H1 (cell line): Measurements from ENCODE around the gene LYPD6. TPM values are rescaled to one million over a fixed set of nuclear protein-coding genes. Genes with fewer than 3 reads are reported as not detected.

Experiments
- CTCF ChIA-PET: fragments of 300-600 bp; sonication (Branson Sonifier 250); formaldehyde crosslinking; loops from one replicate; lab custom pipeline; 2021; ENCODE audit not compliant: partially characterized antibody; lab: Charles Lee
- POLR2A ChIA-PET: fragments of 300-600 bp; sonication (Branson Sonifier 250); formaldehyde crosslinking; loops from one replicate; lab custom pipeline; 2021; ENCODE audit warnings: inconsistent platforms; ENCODE audit not compliant: partially characterized antibody; lab: Charles Lee
- DNase-seq, 2 experiments: peaks; one replicate each; pipeline versions ENCODE4 v3.0.0 to v3.0.0-alpha.2; 2010 to 2022; ENCODE audit warnings: low spot score in 2 of 2, low read depth in 1 of 2, mixed read lengths in 1 of 2
- FAIRE-seq: peaks from 2 replicates; lab custom pipeline; 2011; peaks lifted over from hg19 to GRCh38; lab: Jason Lieb, UNC
- H2AFZ ChIP-seq: 2 replicates; pipeline ENCODE4 v1.8.1; 2012; ENCODE audit warnings: low read length, inconsistent platforms
- H2AK5ac ChIP-seq: 2 replicates; pipeline ENCODE4 v1.6.1; 2013; ENCODE audit warnings: low read depth, low read length
- H2BK120ac ChIP-seq: replicated peaks from 2 replicates; pipeline ENCODE3; 2013; ENCODE audit warnings: low read depth, low read length, inconsistent platforms
- H2BK12ac ChIP-seq: 2 replicates; pipeline ENCODE4 v1.6.1; 2013; ENCODE audit warnings: low read depth, low read length
- H2BK15ac ChIP-seq: 2 replicates; pipeline ENCODE4 v1.6.1; 2013; ENCODE audit warnings: low read length
- H2BK20ac ChIP-seq: 2 replicates; pipeline ENCODE4 v1.6.1; 2013; ENCODE audit warnings: low read length
- H2BK5ac ChIP-seq: 2 replicates; pipeline ENCODE4 v1.6.1; 2013; ENCODE audit warnings: low read depth, low read length
- H3K14ac ChIP-seq: 2 replicates; pipeline ENCODE4 v1.6.1; 2013; ENCODE audit warnings: inconsistent platforms; ENCODE audit not compliant: insufficient read length
- H3K18ac ChIP-seq: 2 replicates; pipeline ENCODE4 v1.6.1; 2013; ENCODE audit warnings: low read length; ENCODE audit errors: extremely low read depth
- H3K23ac ChIP-seq: 2 replicates; pipeline ENCODE4 v1.6.1; 2013; ENCODE audit warnings: inconsistent platforms; ENCODE audit not compliant: insufficient read length
- H3K23me2 ChIP-seq: 2 replicates; pipeline ENCODE4 v1.6.1; 2013; ENCODE audit warnings: low read depth, low read length
- H3K27ac ChIP-seq: 2 replicates; pipeline ENCODE4 v1.6.1; 2011; ENCODE audit warnings: low read depth, low read length, inconsistent platforms
- H3K27me3 ChIP-seq, 4 experiments: replicated peaks in 1 of 4; 1 replicate in 1 of 4; 2 replicates in 3 of 4; pipeline versions ENCODE4 v1.6.1 to v1.8.1; 2011 to 2013; ENCODE audit warnings: low read length in 3 of 4, mild to moderate bottlenecking in 3 of 4, inconsistent platforms in 2 of 4, mixed read lengths in 2 of 4, moderate library complexity in 1 of 4; ENCODE audit not compliant: control insufficient read depth in 3 of 4, insufficient read depth in 3 of 4; ENCODE audit errors: extremely low read depth in 1 of 4
- H3K36me3 ChIP-seq, 4 experiments: 2 replicates each; pipeline versions ENCODE4 v1.6.1 to v1.8.1; 2011 to 2013; ENCODE audit warnings: mild to moderate bottlenecking in 4 of 4, low read length in 3 of 4, moderate library complexity in 2 of 4, control low read depth in 1 of 4, inconsistent platforms in 1 of 4; ENCODE audit not compliant: insufficient read depth in 4 of 4, control insufficient read depth in 2 of 4
- H3K4ac ChIP-seq: replicated peaks from 2 replicates; pipeline ENCODE3; 2013; ENCODE audit warnings: low read length, low read depth, mixed read lengths, inconsistent platforms; ENCODE audit not compliant: insufficient read length
- H3K4me1 ChIP-seq, 4 experiments: replicated peaks in 1 of 4; 1 replicate in 1 of 4; 2 replicates in 3 of 4; pipeline versions ENCODE4 v1.6.1 to v1.8.1; 2011 to 2013; ENCODE audit warnings: low read length in 3 of 4, inconsistent platforms in 2 of 4, mixed read lengths in 1 of 4; ENCODE audit not compliant: insufficient read depth in 4 of 4, control insufficient read depth in 3 of 4
- H3K4me2 ChIP-seq, 2 experiments: 2 replicates each; pipeline versions ENCODE4 v1.6.1 to v1.8.1; 2011 to 2013; ENCODE audit warnings: low read depth in 2 of 2, low read length in 2 of 2, control low read depth in 1 of 2, inconsistent platforms in 1 of 2, mild to moderate bottlenecking in 1 of 2; ENCODE audit not compliant: insufficient read depth in 1 of 2
- H3K4me3 ChIP-seq, 4 experiments: fragments of 200-600, 300-600 bp in 1 of 4; sonication (generic), shearing (Covaris generic), sonication (Bioruptor Twin) in 1 of 4; 2 replicates each; pipeline versions ENCODE4 v1.5.1 to v1.8.1; 2011 to 2016; ENCODE audit warnings: low read length in 4 of 4, low read depth in 3 of 4, control low read depth in 2 of 4, inconsistent platforms in 2 of 4, mild to moderate bottlenecking in 2 of 4, mixed read lengths in 1 of 4, moderate library complexity in 1 of 4; ENCODE audit not compliant: insufficient read depth in 2 of 4; ENCODE audit errors: extremely low read depth in 1 of 4
- H3K56ac ChIP-seq: replicated peaks from 2 replicates; pipeline ENCODE3; 2013; ENCODE audit warnings: low read depth, mild to moderate bottlenecking, mixed read lengths, low read length, inconsistent platforms; ENCODE audit not compliant: insufficient read length
- H3K79me1 ChIP-seq: 2 replicates; pipeline ENCODE4 v1.6.1; 2013; ENCODE audit warnings: low read depth, low read length, control low read depth
- H3K79me2 ChIP-seq, 2 experiments: 2 replicates each; pipeline versions ENCODE4 v1.6.1 to v1.8.1; 2012 to 2013; ENCODE audit warnings: low read length in 2 of 2, mild to moderate bottlenecking in 2 of 2, inconsistent platforms in 1 of 2; ENCODE audit not compliant: insufficient read depth in 2 of 2, control insufficient read depth in 1 of 2
- H3K9ac ChIP-seq, 4 experiments: replicated peaks in 1 of 4; 1 replicate in 1 of 4; 2 replicates in 3 of 4; pipeline versions ENCODE4 v1.6.1 to v1.8.1; 2011 to 2013; ENCODE audit warnings: low read depth in 3 of 4, low read length in 3 of 4, control low read depth in 2 of 4, mild to moderate bottlenecking in 2 of 4, moderate library complexity in 2 of 4, inconsistent platforms in 1 of 4; ENCODE audit errors: extremely low read depth in 1 of 4
- H3K9me3 ChIP-seq, 2 experiments: 2 replicates each; pipeline versions ENCODE4 v1.6.1 to v1.8.1; 2012 to 2013; ENCODE audit warnings: mild to moderate bottlenecking in 2 of 2, moderate library complexity in 2 of 2, control low read depth in 1 of 2, inconsistent platforms in 1 of 2, low read depth in 1 of 2, low read length in 1 of 2, mixed read lengths in 1 of 2; ENCODE audit not compliant: insufficient read depth in 2 of 2
- H4K20me1 ChIP-seq, 2 experiments: replicated peaks in 1 of 2; 2 replicates each; pipeline versions ENCODE3 to v1.8.1; 2011 to 2013; ENCODE audit warnings: inconsistent platforms in 2 of 2, low read length in 2 of 2, mild to moderate bottlenecking in 1 of 2; ENCODE audit not compliant: insufficient read depth in 2 of 2, control insufficient read depth in 1 of 2
- H4K5ac ChIP-seq: 2 replicates; pipeline ENCODE4 v1.6.1; 2013; ENCODE audit warnings: low read length, low read depth, mixed read lengths, inconsistent platforms; ENCODE audit not compliant: insufficient read length
- H4K8ac ChIP-seq: 2 replicates; pipeline ENCODE4 v1.8.0; 2013; ENCODE audit warnings: mild to moderate bottlenecking, moderate library complexity, low read length, inconsistent platforms; ENCODE audit not compliant: insufficient read depth; ENCODE audit errors: extremely low read depth
- H4K91ac ChIP-seq: replicated peaks from 2 replicates; pipeline ENCODE3; 2013; ENCODE audit warnings: low read length, mixed read lengths, inconsistent platforms; ENCODE audit not compliant: insufficient read length
- CTBP2 ChIP-seq: IDR thresholded peaks from 2 replicates; pipeline ENCODE4 v1.7.0; 2011; ENCODE audit warnings: borderline replicate concordance, mild to moderate bottlenecking, moderate library complexity, mixed read lengths, low read length; ENCODE audit not compliant: insufficient read depth, insufficient read length
- EGR1 ChIP-seq: IDR thresholded peaks from 2 replicates; pipeline ENCODE4 v1.6.1; 2011; ENCODE audit warnings: low read depth, low read length, borderline replicate concordance
- EZH2 ChIP-seq: fragments of 200-600 bp; sonication (generic); IDR thresholded peaks from 2 replicates; pipeline ENCODE4 v1.7.1; 2012; ENCODE audit warnings: low read depth, mild to moderate bottlenecking, moderate library complexity, low read length, inconsistent platforms; ENCODE audit not compliant: severe bottlenecking
- FOSL1 ChIP-seq: IDR thresholded peaks from 2 replicates; pipeline ENCODE4 v1.6.1; 2011; ENCODE audit warnings: mild to moderate bottlenecking, low read depth, low read length, moderate library complexity; ENCODE audit not compliant: insufficient read depth
- GABPA ChIP-seq: IDR thresholded peaks from 2 replicates; pipeline ENCODE4 v1.6.1; 2011; ENCODE audit warnings: mild to moderate bottlenecking, low read length, moderate library complexity, borderline replicate concordance; ENCODE audit not compliant: insufficient read depth
- HDAC2 ChIP-seq, 2 experiments: fragments of 300-600 bp in 1 of 2; sonication (generic) in 1 of 2; IDR thresholded peaks; 2 replicates each; pipeline ENCODE4 v1.6.1; 2011 to 2012; ENCODE audit warnings: low read depth in 2 of 2, low read length in 2 of 2, mild to moderate bottlenecking in 2 of 2, moderate library complexity in 2 of 2, borderline replicate concordance in 1 of 2, inconsistent platforms in 1 of 2
- HDAC6 ChIP-seq: IDR thresholded peaks from one replicate; pipeline ENCODE4 v1.7.1; 2012; ENCODE audit warnings: low read depth, mild to moderate bottlenecking, inconsistent platforms, low read length, moderate library complexity
- RBBP5 ChIP-seq: IDR thresholded peaks from 2 replicates; pipeline ENCODE4 v1.7.1; 2012; ENCODE audit warnings: low read depth, mild to moderate bottlenecking, inconsistent platforms, low read length, moderate library complexity, borderline replicate concordance
- RNF2 ChIP-seq: fragments of 200-900, 300-1000 bp; sonication (generic); IDR thresholded peaks from 2 replicates; pipeline ENCODE4 v1.7.1; 2016; ENCODE audit warnings: borderline replicate concordance, low read depth, mild to moderate bottlenecking, antibody characterized with exemption, low read length; ENCODE audit not compliant: poor library complexity, severe bottlenecking; ENCODE audit errors: missing control alignments
- RXRA ChIP-seq: IDR thresholded peaks from 2 replicates; pipeline ENCODE4 v1.6.1; 2011; ENCODE audit warnings: low read depth, mild to moderate bottlenecking, low read length, moderate library complexity; ENCODE audit not compliant: insufficient read depth
- SIN3A ChIP-seq, 2 experiments: IDR thresholded peaks in 1 of 2; conservative IDR thresholded peaks in 1 of 2; 2 replicates each; pipeline ENCODE4 v1.6.1; 2011 to 2012; ENCODE audit warnings: low read length in 2 of 2, improper control_type of control experiment in 1 of 2, low read depth in 1 of 2, mild to moderate bottlenecking in 1 of 2
- SP4 ChIP-seq: IDR thresholded peaks from 2 replicates; pipeline ENCODE4 v1.6.1; 2012; ENCODE audit warnings: low read length, inconsistent platforms
- TCF12 ChIP-seq: IDR thresholded peaks from 2 replicates; pipeline ENCODE4 v1.6.1; 2011; ENCODE audit warnings: low read depth, mild to moderate bottlenecking, low read length
- WGBS, 2 experiments: shearing (Covaris generic) in 1 of 2; methylation state at CpG; one replicate each; pipeline versions ENCODE4 v1.1.6 to v1.1.7; 2013 to 2015; ENCODE audit warnings: low lambda C conversion rate in 2 of 2, mixed read lengths in 2 of 2, inconsistent platforms in 1 of 2, low coverage in 1 of 2, missing lambda C conversion rate in 1 of 2; ENCODE audit not compliant: insufficient replicate concordance in 2 of 2, insufficient coverage in 1 of 2, insufficient read length in 1 of 2; ENCODE audit errors: extremely low coverage in 1 of 2, missing lambda C conversion rate in 1 of 2; 5-methylcytosine and 5-hydroxymethylcytosine counted together
- polyA plus RNA-seq, 7 experiments: library from polyadenylated mRNA; depleted of rRNA in 3 of 7; stranded (reverse) in 5 of 7; unstranded in 2 of 7; fragments of >200 nt in 5 of 7; fragments of 200-250 nt in 2 of 7; gene quantifications; 1 replicate in 5 of 7; 2 replicates in 1 of 7; 4 replicates in 1 of 7; pipeline versions ENCODE4 v1.2.1 to v1.2.3, GENCODE V29; 2011 to 2013; ENCODE audit warnings: missing spikeins in 2 of 7, mixed read lengths in 2 of 7
- total RNA-seq: library from RNA; stranded (reverse); fragmentation: NEBNext Ultra II Directional; extraction: Animal tissue kit (Norgen Biotek cat#: 25700); gene quantifications from 2 replicates; pipeline ENCODE4 v1.2.1, GENCODE V29; 2021

The LYPD6 gene
- total and polyA plus RNA-seq, 2 of the 8 experiments (the other 6 are each of a cell fraction or from before 2014, with no cell fraction given) = 5.6 to 8.9 TPM

GRCh38 chr2:149393614-149394013 lies 63.2 kb downstream of the LYPD6 start:
- FAIRE-seq = no peak
- H2BK120ac ChIP-seq = no peak overlapping the region
- no peak for TF ChIP-seq EZH2
- no peak for TF ChIP-seq EGR1
- no peak for TF ChIP-seq HDAC2 (IDR thresholded peaks at IDR 0.05; ENCODE audit: borderline replicate concordance in 1 of 2, low read depth in 2 of 2, low read length in 2 of 2)
- TF ChIP-seq GABPA = no peak
- TF ChIP-seq TCF12 = no peak
- no peak for TF ChIP-seq RBBP5
- no peak for TF ChIP-seq RXRA
- TF ChIP-seq HDAC6 = no peak
- TF ChIP-seq FOSL1 = no peak
- no peak for TF ChIP-seq SIN3A (conservative IDR thresholded peaks at IDR 0.05 in 1 of 2, IDR thresholded peaks at IDR 0.05 in 1 of 2; ENCODE audit: low read depth in 1 of 2, low read length in 2 of 2)
- TF ChIP-seq CTBP2 = no peak
- TF ChIP-seq RNF2 = no peak
- TF ChIP-seq SP4 = no peak

More at GRCh38 chr2:149393614-149394013, 63.2 kb downstream of the LYPD6 start:
- ChIA-PET CTCF (interaction anchor here (0.6 to 1.6 kb wide), 7 partner anchors 17 to 376 kb away, joined by 3 to 7 read pairs (median 5); no protein-coding TSS in a partner anchor), POLR2A (no interaction called here)
- Histone ChIP-seq H2AFZ (no peak overlapping the region), H3K79me1 (no peaks in the 10 kb centered on the region; the same call in 1 of the 2 replicates), H3K18ac (no peak overlapping the region), H3K27ac (no peak overlapping the region), H4K5ac (no peak overlapping the region), H3K4me3 (no peak overlapping the region), H3K4me1 (peaks cover 0 to 11% (median 4%) of the 10 kb centered on the region in 4 experiments; a peak in 4 of 7 replicates), H3K4me2 (no peak overlapping the region), H4K20me1 (peaks cover 0 to 2% of the 10 kb centered on the region in 2 experiments), H4K91ac (no peak overlapping the region), H3K14ac (no peak overlapping the region), H3K79me2 (no peaks in the 10 kb centered on the region), H2AK5ac (no peak overlapping the region), H3K23ac (no peak overlapping the region), H3K36me3 (no peaks in the 10 kb centered on the region), H3K9ac (no peak overlapping the region), H2BK12ac (no peak overlapping the region), H4K8ac (no peak overlapping the region), H2BK15ac (no peak overlapping the region), H3K4ac (no peak overlapping the region), H3K27me3 (no peaks in the 10 kb centered on the region), H3K9me3 (no peaks in the 10 kb centered on the region), H2BK20ac (no peak overlapping the region), H3K23me2 (no peaks in the 10 kb centered on the region), H2BK5ac (no peak overlapping the region), H3K56ac (no peak overlapping the region)
- DNase-seq = no peak
- WGBS, 2 experiments = 80% methylated on average over 4 of the region's 4 CpGs; no CpG with 5 or more reads in 1 of the 2 experiments
